Measurements from ENCODE around the gene OR8D2. TPM values are rescaled to one million over a fixed set of nuclear protein-coding genes. Genes with fewer than 3 reads are reported as not detected.

The OR8D2 gene
- total and polyA plus RNA-seq, 2 donors (not counting 1 experiment from before 2014, with no cell fraction given), result not detected

DNA sequence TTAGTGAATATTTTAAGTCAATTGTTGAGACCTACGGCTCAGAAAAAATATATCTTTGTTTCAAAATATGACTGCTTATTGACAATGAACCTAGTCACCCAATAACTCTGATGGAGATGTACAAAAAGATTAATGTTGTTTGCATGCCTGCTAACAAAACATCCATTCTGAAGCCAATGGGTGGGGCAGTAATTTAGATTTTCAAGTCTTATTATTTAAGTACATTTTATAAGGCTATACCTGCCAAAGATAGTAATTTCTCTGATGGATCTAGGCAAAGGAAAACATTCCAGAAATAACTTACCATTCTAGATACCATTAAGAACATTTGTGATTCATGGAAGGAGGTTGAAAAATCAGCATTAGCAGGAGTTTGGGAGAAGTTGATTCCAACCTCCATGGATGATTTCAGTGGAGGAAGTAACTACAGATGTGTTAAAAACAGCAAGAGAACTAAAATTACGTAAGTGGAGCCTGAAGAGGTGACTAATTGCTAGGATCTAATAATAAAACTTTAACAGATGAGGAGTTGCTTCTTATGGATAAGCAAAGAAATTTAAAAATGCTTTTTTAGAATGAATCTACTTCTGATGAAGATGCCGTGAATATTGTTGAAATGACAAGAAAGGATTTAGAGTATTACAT, 26.4 kb upstream of the OR8D2 start:
- H3K4me3 Mint-ChIP-seq, result no peak overlapping the region
- H3K9me3 Mint-ChIP-seq (ENCODE audit: insufficient read depth), result no peaks in the 10 kb centered on the region
- Histone ChIP-seq H3K4me3 (ENCODE audit: control extremely low read depth in 1 of 5, extremely low read depth in 1 of 5, insufficient read depth in 1 of 5, low read depth in 2 of 5, low read length in 4 of 5) (no peak overlapping the region), H3K4me1 (ENCODE audit: control insufficient read depth in 2 of 2, insufficient read depth in 2 of 2, low read length in 2 of 2) (no peaks in the 10 kb centered on the region), H3K9me3 (ENCODE audit: control extremely low read depth in 1 of 3, control insufficient read depth in 2 of 3, insufficient read depth in 1 of 3, low read length in 2 of 3) (peaks cover 0 to 1% (median 0%) of the 10 kb centered on the region in 3 donors), H3K79me2 (ENCODE audit: control insufficient read depth, insufficient read depth, low read length) (no peaks in the 10 kb centered on the region), H2AFZ (ENCODE audit: insufficient read depth, low read depth, low read length, poor library complexity, severe bottlenecking) (no peak overlapping the region), H3K9ac (ENCODE audit: low read length) (no peak overlapping the region), H3K4me2 (replicated peaks; ENCODE audit: low read depth, low read length, poor library complexity, severe bottlenecking) (no peak overlapping the region), H3K36me3 (replicated peaks in 1 of 2; ENCODE audit: control extremely low read depth in 1 of 2, control insufficient read depth in 1 of 2, extremely low read depth in 1 of 2, insufficient read depth in 2 of 2, low read length in 1 of 2) (no peaks in the 10 kb centered on the region), H3K27me3 (replicated peaks in 1 of 4; ENCODE audit: control extremely low read depth in 1 of 4, control insufficient read depth in 3 of 4, insufficient read depth in 4 of 4, low read length in 3 of 4) (peaks cover 0 to 4% (median 1%) of the 10 kb centered on the region in 4 experiments), H4K20me1 (ENCODE audit: control insufficient read depth, insufficient read depth, low read length, poor library complexity, severe bottlenecking) (no peaks in the 10 kb centered on the region), H3K27ac (ENCODE audit: low read length in 2 of 2) (no peak overlapping the region)
- CTCF ChIA-PET, result no interaction called here
- intact Hi-C loops (cut with micrococcal nuclease), result no loop called here
- POLR2A ChIA-PET, result no interaction called here
- peaks cover 13% of the 10 kb centered on the region for H3K27me3 Mint-ChIP-seq
- ATAC-seq (ENCODE audit: low read depth), result no peak
- H3K27ac Mint-ChIP-seq, result no peak overlapping the region
- DNase-seq, result no peak
- no peaks in the 10 kb centered on the region for H3K4me1 Mint-ChIP-seq
- 88% methylated on average over 1 of the region's 3 CpGs for WGBS (ENCODE audit: insufficient coverage)
- TF ChIP-seq CTCF (IDR thresholded peaks at IDR 0.05), result no peak
- no peak for TF ChIP-seq EZH2 (IDR thresholded peaks at IDR 0.05; ENCODE audit: borderline replicate concordance, insufficient read depth, low read depth, low read length, poor library complexity, severe bottlenecking)

- H3K9me3 Mint-ChIP-seq (ENCODE audit: insufficient read depth), result no peaks in the 10 kb centered on the region
- no CpG with 5 or more reads among the region's 5 CpGs for WGBS (ENCODE audit: insufficient coverage)
- no peaks in the 10 kb centered on the region for H3K79me2 ChIP-seq (ENCODE audit: control insufficient read depth, insufficient read depth, low read length)
- H3K27ac ChIP-seq (ENCODE audit: low read length in 2 of 2), result no peak overlapping the region
- H3K9ac ChIP-seq (ENCODE audit: low read length), result no peak overlapping the region
- no peak overlapping the region for H3K27ac Mint-ChIP-seq
- peaks cover 0 to 6% of the 10 kb centered on the region in 2 donors for H3K4me1 ChIP-seq (ENCODE audit: control insufficient read depth in 2 of 2, insufficient read depth in 2 of 2, low read length in 2 of 2)
- peaks cover 0 to 1% (median 0%) of the 10 kb centered on the region in 3 donors for H3K9me3 ChIP-seq (ENCODE audit: control extremely low read depth in 1 of 3, control insufficient read depth in 2 of 3, insufficient read depth in 1 of 3, low read length in 2 of 3)
- peaks cover 13% of the 10 kb centered on the region for H3K27me3 Mint-ChIP-seq
- no peaks in the 10 kb centered on the region for H4K20me1 ChIP-seq (ENCODE audit: control insufficient read depth, insufficient read depth, low read length, poor library complexity, severe bottlenecking)
- ChIA-PET POLR2A (no interaction called here), CTCF (no interaction called here)
- DNase-seq (no peak), ATAC-seq (ENCODE audit: low read depth) (no peak)
- TF ChIP-seq CTCF (IDR thresholded peaks at IDR 0.05), result no peak
- no peak for TF ChIP-seq EZH2 (IDR thresholded peaks at IDR 0.05; ENCODE audit: borderline replicate concordance, insufficient read depth, low read depth, low read length, poor library complexity, severe bottlenecking)
- peaks cover 5% of the 10 kb centered on the region for H3K4me1 Mint-ChIP-seq
- H3K4me3 ChIP-seq (ENCODE audit: control extremely low read depth in 1 of 5, extremely low read depth in 1 of 5, insufficient read depth in 1 of 5, low read depth in 2 of 5, low read length in 4 of 5), result no peak overlapping the region
- peaks cover 0 to 4% (median 1%) of the 10 kb centered on the region in 4 experiments for H3K27me3 ChIP-seq (replicated peaks in 1 of 4; ENCODE audit: control extremely low read depth in 1 of 4, control insufficient read depth in 3 of 4, insufficient read depth in 4 of 4, low read length in 3 of 4)
- H3K36me3 ChIP-seq (replicated peaks in 1 of 2; ENCODE audit: control extremely low read depth in 1 of 2, control insufficient read depth in 1 of 2, extremely low read depth in 1 of 2, insufficient read depth in 2 of 2, low read length in 1 of 2), result no peaks in the 10 kb centered on the region
- no peak overlapping the region for H3K4me2 ChIP-seq (replicated peaks; ENCODE audit: low read depth, low read length, poor library complexity, severe bottlenecking)
- intact Hi-C loops (cut with micrococcal nuclease), result no loop called here
- H3K4me3 Mint-ChIP-seq, result no peak overlapping the region
- no peak overlapping the region for H2AFZ ChIP-seq (ENCODE audit: insufficient read depth, low read depth, low read length, poor library complexity, severe bottlenecking)
These were observed 24.3 kb upstream of the OR8D2 start for GRCh38 chr11:124344346-124344745.
